Jurkat, Clone E6-1 (cell line): ENCODE data around the gene PRKCB.
A peak's percentile ranks its signal among the peaks of the same experiment; 100 is the strongest.

Source experiments
- DNase-seq: peaks from one replicate; pipeline ENCODE4 v3.0.0-alpha.2; 2011; ENCODE audit warnings: low read depth, low spot score
- H3K4me3 ChIP-seq: 2 replicates; pipeline ENCODE4 v1.5.1; 2011; ENCODE audit warnings: mild to moderate bottlenecking, low read length, control low read depth, moderate library complexity

The PRKCB gene

GRCh38 chr16:24052329-24053098 is 216.7 kb downstream of the PRKCB start:
- no peak overlapping the region for H3K4me3 ChIP-seq
- DNase-seq = no peak

- H3K4me3 ChIP-seq = no peak overlapping the region
- DNase-seq = no peak
These were observed 217.5 kb downstream of the PRKCB start for GRCh38 chr16:24053099-24053946.

GRCh38 chr16:24054741-24055491 is 219.1 kb downstream of the PRKCB start:
- no peak for DNase-seq
- H3K4me3 ChIP-seq = no peak overlapping the region

GRCh38 chr16:24062270-24062817 is 226.6 kb downstream of the PRKCB start:
- DNase-seq = no peak
- no peak overlapping the region for H3K4me3 ChIP-seq

GRCh38 chr16:24069036-24069590 is 233.3 kb downstream of the PRKCB start:
- no peak for DNase-seq
- H3K4me3 ChIP-seq = no peak overlapping the region

GRCh38 chr16:24070851-24071250 is 235.1 kb downstream of the PRKCB start:
- no peak overlapping the region for H3K4me3 ChIP-seq
- DNase-seq = peak; percentile 30

GRCh38 chr16:24071666-24072360 is 236.0 kb downstream of the PRKCB start:
- DNase-seq = no peak
- H3K4me3 ChIP-seq = no peak overlapping the region

- DNase-seq = no peak
- no peak overlapping the region for H3K4me3 ChIP-seq
These were observed 237.5 kb downstream of the PRKCB start for GRCh38 chr16:24073321-24073720.

GRCh38 chr16:24074574-24074973 is 238.8 kb downstream of the PRKCB start:
- H3K4me3 ChIP-seq = no peak overlapping the region
- no peak for DNase-seq

GRCh38 chr16:24075302-24075701 is 239.5 kb downstream of the PRKCB start:
- DNase-seq = no peak
- H3K4me3 ChIP-seq = no peak overlapping the region

GRCh38 chr16:24075931-24076716 is 240.3 kb downstream of the PRKCB start:
- H3K4me3 ChIP-seq = no peak overlapping the region
- DNase-seq = no peak

- no peak for DNase-seq
- H3K4me3 ChIP-seq = no peak overlapping the region
These were observed 241.5 kb downstream of the PRKCB start for GRCh38 chr16:24077292-24077691.

- H3K4me3 ChIP-seq = no peak overlapping the region
- no peak for DNase-seq
These were observed 242.2 kb downstream of the PRKCB start for GRCh38 chr16:24077966-24078365.

- H3K4me3 ChIP-seq = no peak overlapping the region
- no peak for DNase-seq
These were observed 249.9 kb downstream of the PRKCB start for GRCh38 chr16:24085666-24086065.

GRCh38 chr16:24087891-24088410 is 252.2 kb downstream of the PRKCB start:
- DNase-seq = no peak
- no peak overlapping the region for H3K4me3 ChIP-seq

GRCh38 chr16:24088767-24089166 is 253.0 kb downstream of the PRKCB start:
- no peak overlapping the region for H3K4me3 ChIP-seq
- DNase-seq = no peak

- DNase-seq = no peak
- no peak overlapping the region for H3K4me3 ChIP-seq
These were observed 255.3 kb downstream of the PRKCB start for GRCh38 chr16:24091125-24091524.

GRCh38 chr16:24093049-24093448 is 257.3 kb downstream of the PRKCB start:
- no peak for DNase-seq
- no peak overlapping the region for H3K4me3 ChIP-seq
